ENCODE measurements around the gene C6orf47. TPM values are rescaled to one million over a fixed set of nuclear protein-coding genes. Genes with fewer than 3 reads are reported as not detected.
A peak's percentile ranks its signal among the peaks of the same experiment; 100 is the strongest.

Gene C6orf47
- total and polyA plus RNA-seq, 2 of the 13 experiments (the other 11 are each of a cell fraction or from before 2014, with no cell fraction given): 1.7 to 18.1 TPM

- TF ChIP-seq GLI4 (CRISPR knock-in tag; IDR thresholded peaks at IDR 0.05; ENCODE audit: borderline replicate concordance) (0 out of 2 replicates have a peak, but pooled peaks have one; percentile 55), ZNF598 (CRISPR knock-in tag; IDR thresholded peaks at IDR 0.05; ENCODE audit: borderline replicate concordance) (0 out of 2 replicates have a peak, but pooled peaks have one; percentile 19), ATF7-NPFF (CRISPR knock-in tag; IDR thresholded peaks at IDR 0.05; ENCODE audit: low read depth) (no peak), HDAC1 (CRISPR knock-in tag; IDR thresholded peaks at IDR 0.05) (peak; percentile 38; the same call in 1 of the 2 replicates), ZNF782 (CRISPR knock-in tag; IDR thresholded peaks at IDR 0.05; ENCODE audit: borderline replicate concordance) (0 out of 2 replicates have a peak, but pooled peaks have one; percentile 56), FOSL2 (CRISPR knock-in tag; IDR thresholded peaks at IDR 0.05) (0 out of 2 replicates have a peak, but pooled peaks have one; percentile 9), FOXA3 (CRISPR knock-in tag; IDR thresholded peaks at IDR 0.05) (0 out of 2 replicates have a peak, but pooled peaks have one; percentile 25), ZNF121 (CRISPR knock-in tag; IDR thresholded peaks at IDR 0.05) (peak; percentile 89), MLX (CRISPR knock-in tag; IDR thresholded peaks at IDR 0.05) (peak; percentile 44; the same call in 1 of the 2 replicates), NR2F6 (IDR thresholded peaks at IDR 0.05) (peak; percentile 18; the same call in 1 of the 2 replicates), NR2F6 (CRISPR knock-in tag; IDR thresholded peaks at IDR 0.05) (no peak; the same call in 1 of the 2 replicates), MIXL1 (CRISPR knock-in tag; IDR thresholded peaks at IDR 0.05) (no peak), ZNF83 (CRISPR knock-in tag; IDR thresholded peaks at IDR 0.05; ENCODE audit: borderline replicate concordance) (no peak; the same call in 1 of the 2 replicates), IKZF4 (CRISPR knock-in tag; IDR thresholded peaks at IDR 0.05; ENCODE audit: borderline replicate concordance, low read depth, not compliant biosample characterization) (peak; percentile 55), ARNTL (CRISPR knock-in tag; IDR thresholded peaks at IDR 0.05) (0 out of 2 replicates have a peak, but pooled peaks have one; percentile 13), RXRA (CRISPR knock-in tag; IDR thresholded peaks at IDR 0.05) (0 out of 2 replicates have a peak, but pooled peaks have one; percentile 25), HNF1B (CRISPR knock-in tag; IDR thresholded peaks at IDR 0.05) (0 out of 2 replicates have a peak, but pooled peaks have one; percentile 20), SCMH1 (CRISPR knock-in tag; IDR thresholded peaks at IDR 0.05; ENCODE audit: borderline replicate concordance) (no peak), TARDBP (CRISPR knock-in tag; IDR thresholded peaks at IDR 0.05) (0 out of 2 replicates have a peak, but pooled peaks have one; percentile 24), DNMT1 (CRISPR knock-in tag; IDR thresholded peaks at IDR 0.05) (0 out of 2 replicates have a peak, but pooled peaks have one; percentile 36), HMGXB3 (CRISPR knock-in tag; IDR thresholded peaks at IDR 0.05; ENCODE audit: borderline replicate concordance) (no peak)
Measured at GRCh38 chr6:31614075-31614619, 46.4 kb downstream of the C6orf47 start (continued).

Measured in HepG2 (cell line).